ENCODE data around the gene KIAA0319L. TPM values are rescaled to one million over a fixed set of nuclear protein-coding genes. Genes with fewer than 3 reads are reported as not detected.

KIAA0319L gene
- total RNA-seq, 2 donors from 2014 or later: 53.2 to 66.0 TPM

DNA sequence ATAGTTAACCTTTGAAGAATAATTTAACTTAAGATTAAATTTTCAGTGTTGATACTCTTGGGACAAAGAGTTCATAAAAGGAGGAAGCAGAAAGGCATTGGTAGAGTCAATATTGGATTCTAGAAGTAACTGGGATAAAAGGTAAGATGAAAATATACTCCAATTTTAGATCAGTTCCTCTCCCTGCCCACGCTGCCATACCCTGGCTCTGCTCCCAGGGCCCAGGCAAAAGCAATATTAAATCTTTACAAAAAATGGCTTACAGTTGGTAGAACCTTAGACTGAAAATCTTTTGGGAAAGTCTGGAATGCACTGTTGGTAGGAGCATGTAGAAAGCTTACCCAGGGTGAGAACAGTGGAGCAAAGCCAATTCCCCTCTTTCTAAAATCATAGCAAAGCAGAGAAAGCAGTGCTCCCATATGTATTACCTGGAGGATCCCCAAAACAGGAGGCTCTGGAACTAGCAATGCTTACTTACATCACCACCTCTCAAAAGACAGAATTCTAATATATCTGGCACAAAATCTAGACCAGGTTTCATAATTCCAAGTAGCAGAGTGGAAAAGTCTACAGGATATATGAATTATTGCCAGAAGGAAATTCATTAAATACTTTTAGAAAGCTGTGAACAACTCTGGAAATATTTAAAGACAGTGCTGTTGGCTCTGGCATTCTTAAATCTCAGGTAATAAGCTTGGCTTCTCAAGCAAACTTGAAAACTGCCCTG lies 24.5 kb downstream of the KIAA0319L start:
- intact Hi-C loops (cut with DNase I): no loop called here
- H3K4me3 ChIP-seq: no peak overlapping the region
- no peaks in the 10 kb centered on the region for H3K36me3 ChIP-seq
- H3K4me1 ChIP-seq: no peaks in the 10 kb centered on the region
- no peaks in the 10 kb centered on the region for H3K27me3 ChIP-seq
- no peak overlapping the region for H3K9ac ChIP-seq (ENCODE audit: low read depth in 2 of 2, low read length in 2 of 2)
- no peak for DNase-seq
- no peaks in the 10 kb centered on the region for H3K9me3 ChIP-seq
- H3K27ac ChIP-seq: no peak overlapping the region
- TF ChIP-seq, protein P1, sequence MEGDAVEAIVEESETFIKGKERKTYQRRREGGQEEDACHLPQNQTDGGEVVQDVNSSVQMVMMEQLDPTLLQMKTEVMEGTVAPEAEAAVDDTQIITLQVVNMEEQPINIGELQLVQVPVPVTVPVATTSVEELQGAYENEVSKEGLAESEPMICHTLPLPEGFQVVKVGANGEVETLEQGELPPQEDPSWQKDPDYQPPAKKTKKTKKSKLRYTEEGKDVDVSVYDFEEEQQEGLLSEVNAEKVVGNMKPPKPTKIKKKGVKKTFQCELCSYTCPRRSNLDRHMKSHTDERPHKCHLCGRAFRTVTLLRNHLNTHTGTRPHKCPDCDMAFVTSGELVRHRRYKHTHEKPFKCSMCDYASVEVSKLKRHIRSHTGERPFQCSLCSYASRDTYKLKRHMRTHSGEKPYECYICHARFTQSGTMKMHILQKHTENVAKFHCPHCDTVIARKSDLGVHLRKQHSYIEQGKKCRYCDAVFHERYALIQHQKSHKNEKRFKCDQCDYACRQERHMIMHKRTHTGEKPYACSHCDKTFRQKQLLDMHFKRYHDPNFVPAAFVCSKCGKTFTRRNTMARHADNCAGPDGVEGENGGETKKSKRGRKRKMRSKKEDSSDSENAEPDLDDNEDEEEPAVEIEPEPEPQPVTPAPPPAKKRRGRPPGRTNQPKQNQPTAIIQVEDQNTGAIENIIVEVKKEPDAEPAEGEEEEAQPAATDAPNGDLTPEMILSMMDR (IDR thresholded peaks at IDR 0.05): no peak

DNA sequence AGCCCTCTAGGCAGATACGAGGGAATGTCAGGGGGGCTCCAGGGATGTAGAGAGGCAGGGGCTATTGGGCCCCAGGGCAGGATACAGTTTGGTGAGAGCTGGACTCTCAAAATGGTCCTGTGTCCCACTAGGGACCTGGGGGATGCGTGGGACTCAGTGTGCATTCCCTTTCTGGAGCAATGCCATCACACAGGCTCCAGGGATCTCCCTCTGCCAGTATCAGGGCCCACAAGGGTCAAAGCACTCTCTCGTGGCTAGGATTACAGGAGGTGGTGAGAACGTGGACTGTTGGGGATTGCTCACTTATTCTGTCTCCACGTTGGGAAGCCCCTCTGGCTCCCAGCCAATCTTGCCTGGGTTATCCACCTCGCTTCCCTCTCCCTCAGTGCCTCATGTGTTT lies 25.8 kb downstream of the KIAA0319L start:
- intact Hi-C loops (cut with DNase I): no loop called here
- Histone ChIP-seq H3K4me1 (no peaks in the 10 kb centered on the region), H3K27ac (no peak overlapping the region), H3K9me3 (no peaks in the 10 kb centered on the region), H3K27me3 (no peaks in the 10 kb centered on the region), H3K4me3 (no peak overlapping the region), H3K36me3 (no peaks in the 10 kb centered on the region), H3K9ac (ENCODE audit: low read depth in 2 of 2, low read length in 2 of 2) (no peak overlapping the region)
- DNase-seq: no peak
- TF ChIP-seq, protein P1 (IDR thresholded peaks at IDR 0.05): no peak

DNA sequence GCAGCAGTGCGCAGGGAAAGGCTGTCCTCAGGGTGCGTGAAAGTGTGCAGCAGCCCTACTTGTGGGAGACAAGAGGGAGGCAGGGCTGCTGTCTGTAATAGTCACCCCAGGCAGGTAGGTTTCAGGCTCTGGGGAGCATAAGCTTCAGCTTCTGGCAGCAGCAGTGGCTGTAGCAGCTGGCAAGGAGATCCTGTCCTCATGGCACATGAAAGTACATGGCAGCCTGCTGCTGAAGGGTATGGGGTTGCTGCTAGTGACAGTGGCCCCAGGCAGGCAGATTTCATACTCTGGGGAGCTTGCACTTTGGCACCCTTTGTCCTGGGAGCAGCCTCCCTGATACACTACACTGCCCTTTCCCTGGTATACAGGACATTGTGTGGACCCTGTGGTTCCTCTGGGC lies 26.3 kb downstream of the KIAA0319L start:
- Histone ChIP-seq H3K4me1 (no peaks in the 10 kb centered on the region), H3K9ac (ENCODE audit: low read depth in 2 of 2, low read length in 2 of 2) (no peak overlapping the region)
- TF ChIP-seq, protein P1 (IDR thresholded peaks at IDR 0.05): no peak

DNA sequence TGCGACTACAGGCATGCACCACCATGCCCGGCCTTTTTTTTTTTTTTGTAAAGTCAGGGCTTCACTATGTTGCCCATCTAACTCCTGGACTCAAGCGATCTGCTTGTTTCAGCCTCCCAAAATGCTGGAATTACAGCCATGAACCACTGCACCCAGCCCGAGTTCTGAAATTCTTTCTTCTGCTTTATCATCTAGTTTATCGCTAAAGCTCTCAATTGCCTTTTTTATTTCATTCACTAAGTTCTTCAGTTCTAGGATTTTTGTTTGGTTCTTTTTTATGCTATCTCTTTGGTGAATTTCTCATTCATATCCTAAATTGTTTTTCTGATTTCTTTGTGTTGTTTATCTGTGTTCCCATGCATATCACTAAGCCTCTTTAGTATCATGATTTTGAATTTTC lies 27.0 kb downstream of the KIAA0319L start:
- no peaks in the 10 kb centered on the region for H3K27me3 ChIP-seq
- H3K9ac ChIP-seq (ENCODE audit: low read depth in 2 of 2, low read length in 2 of 2): no peak overlapping the region
- TF ChIP-seq, protein P1 (IDR thresholded peaks at IDR 0.05): no peak
- no peaks in the 10 kb centered on the region for H3K36me3 ChIP-seq
- H3K9me3 ChIP-seq: no peaks in the 10 kb centered on the region
- H3K4me3 ChIP-seq: no peak overlapping the region
- H3K4me1 ChIP-seq: no peaks in the 10 kb centered on the region
- DNase-seq: no peak
- no peak overlapping the region for H3K27ac ChIP-seq
- intact Hi-C loops (cut with DNase I): no loop called here

More for the DNA sequence above, 26.3 kb downstream of the KIAA0319L start:
- H3K4me3 ChIP-seq: no peak overlapping the region
- H3K36me3 ChIP-seq: no peaks in the 10 kb centered on the region
- H3K27me3 ChIP-seq: no peaks in the 10 kb centered on the region
- intact Hi-C loops (cut with DNase I): no loop called here
- no peak for DNase-seq
- no peak overlapping the region for H3K27ac ChIP-seq
- H3K9me3 ChIP-seq: no peaks in the 10 kb centered on the region

DNA sequence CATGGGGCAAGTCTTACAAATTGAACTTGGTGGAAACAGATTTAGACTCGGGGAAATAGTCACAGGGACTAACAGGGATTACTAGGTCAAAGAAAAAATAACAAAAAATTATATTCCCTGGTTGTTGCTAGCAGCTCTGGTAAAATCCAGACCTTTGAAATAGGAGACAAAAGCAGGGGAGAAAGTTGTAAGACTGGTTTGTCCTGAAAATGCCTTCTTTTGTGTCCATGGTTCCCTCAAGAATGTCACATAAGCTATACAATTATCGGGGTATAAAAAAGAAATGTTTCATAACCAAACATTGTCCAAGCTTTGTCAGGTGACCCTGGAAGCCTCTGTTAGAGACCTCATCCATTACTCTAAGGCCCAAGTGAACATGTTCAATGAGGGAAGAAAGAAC lies 33.1 kb downstream of the KIAA0319L start:
- intact Hi-C loops (cut with DNase I): no loop called here
- no peak overlapping the region for H3K27ac ChIP-seq
- no peak overlapping the region for H3K4me3 ChIP-seq
- no peaks in the 10 kb centered on the region for H3K27me3 ChIP-seq
- H3K9ac ChIP-seq (ENCODE audit: low read depth in 2 of 2, low read length in 2 of 2): no peak overlapping the region
- no peaks in the 10 kb centered on the region for H3K36me3 ChIP-seq
- no peaks in the 10 kb centered on the region for H3K9me3 ChIP-seq
- no peaks in the 10 kb centered on the region for H3K4me1 ChIP-seq
- DNase-seq: no peak
- TF ChIP-seq, protein P1 (IDR thresholded peaks at IDR 0.05): no peak

All from colonic mucosa (tissue), 4 donors.